Skeletal muscle cell (primary cell): Measurements from ENCODE around the gene PGA4.
A peak's percentile ranks its signal among the peaks of the same experiment; 100 is the strongest.
"Not testable (repeated sequence)": the region's sequence is repeated elsewhere in the genome, so short reads cannot be mapped to it uniquely, and the experiment has no call there.

Source experiments
- DNase-seq: peaks from one replicate; pipeline ENCODE4 v3.0.0-alpha.2; 2010; ENCODE audit warnings: low read depth
- H3K4me3 ChIP-seq: 2 replicates; pipeline ENCODE4 v1.5.1; 2011; ENCODE audit warnings: low read depth, mild to moderate bottlenecking, control low read depth, low read length, moderate library complexity

PGA4 gene

DNA sequence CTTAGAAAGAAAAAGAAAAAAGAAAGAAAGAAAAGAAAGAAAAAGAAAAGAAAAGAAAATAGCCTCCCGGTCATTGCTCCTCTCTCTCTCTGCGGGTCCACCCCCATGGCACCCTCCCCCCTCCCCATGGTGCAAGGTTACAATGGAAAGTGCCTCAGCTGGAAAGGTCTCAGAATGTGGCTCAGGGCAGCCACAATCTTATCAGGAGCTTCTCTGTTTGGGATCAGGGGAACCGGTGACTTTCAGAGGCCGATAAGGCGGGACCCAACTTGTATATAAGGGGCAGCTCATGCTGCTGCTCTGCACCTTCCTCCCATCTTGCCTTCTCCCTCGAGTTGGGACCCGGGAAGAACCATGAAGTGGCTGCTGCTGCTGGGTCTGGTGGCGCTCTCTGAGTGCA, at the start of gene PGA4:
TSS of gene PGA4 (plus strand) at position 301 of the 400 bp plus-strand sequence. CDS start at position 355, 54 bp downstream.
- not testable (repeated sequence) for H3K4me3 ChIP-seq, DNase-seq

DNA sequence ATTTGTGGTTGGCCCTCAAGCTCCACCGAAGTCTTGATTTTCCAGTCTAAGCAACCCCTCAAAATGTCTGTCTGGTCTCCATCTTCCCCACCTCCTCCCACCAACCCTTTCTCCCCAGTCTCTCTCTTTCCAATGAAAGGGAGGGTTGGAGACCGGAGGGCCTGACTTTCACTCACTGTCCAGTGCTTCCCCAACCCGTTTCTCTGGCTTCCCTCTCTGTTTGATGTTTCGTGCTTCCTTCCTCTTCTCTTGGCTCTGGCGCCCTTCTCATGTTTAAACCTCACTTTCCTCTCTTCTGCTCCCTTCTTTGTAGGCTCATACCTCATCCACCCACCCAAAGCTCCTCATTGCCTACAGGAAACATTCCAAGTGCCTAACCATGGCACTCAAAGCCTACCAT, 49.8 kb upstream of the PGA4 start:
- DNase-seq: no peak
- no peak overlapping the region for H3K4me3 ChIP-seq

DNA sequence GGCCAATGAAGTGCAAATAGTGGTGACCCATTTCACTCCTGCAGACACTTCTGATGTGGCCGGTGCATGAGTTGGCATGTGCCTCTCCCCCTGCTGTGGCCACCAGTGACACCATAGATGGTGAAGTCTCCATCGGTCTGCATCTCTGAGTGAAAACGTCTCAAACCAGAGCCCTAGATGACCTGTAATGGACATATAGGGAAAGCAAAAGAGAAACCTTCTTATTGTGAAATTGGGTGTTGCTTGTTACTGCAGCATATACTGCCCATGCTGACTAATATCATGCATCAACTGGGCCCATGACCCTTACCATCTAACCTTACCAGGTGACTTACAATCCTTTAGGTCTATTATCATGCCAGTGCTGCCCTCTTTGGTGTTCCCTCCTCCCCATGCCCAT, 49.3 kb upstream of the PGA4 start:
- no peak overlapping the region for H3K4me3 ChIP-seq
- no peak for DNase-seq

DNA sequence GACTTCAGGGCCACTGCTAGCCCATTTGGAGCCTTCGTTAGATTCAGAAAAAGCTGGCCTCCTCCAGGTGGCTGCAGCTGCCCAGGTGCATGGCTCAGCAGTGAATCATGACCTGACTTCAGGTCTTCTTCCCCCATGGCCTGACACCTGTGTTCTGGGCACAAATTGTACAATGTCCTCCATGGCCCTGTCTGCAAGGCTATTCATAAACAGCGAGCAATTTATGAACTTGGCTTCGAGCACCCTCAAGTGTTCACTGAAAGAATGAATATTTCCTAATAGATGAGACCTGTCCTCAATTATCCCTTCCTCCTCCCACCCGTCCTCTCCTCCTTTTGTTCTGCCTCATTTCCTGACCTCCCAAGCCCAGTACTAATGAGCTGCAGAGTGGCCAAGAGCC, 48.7 kb upstream of the PGA4 start:
- DNase-seq: no peak
- no peak overlapping the region for H3K4me3 ChIP-seq

DNA sequence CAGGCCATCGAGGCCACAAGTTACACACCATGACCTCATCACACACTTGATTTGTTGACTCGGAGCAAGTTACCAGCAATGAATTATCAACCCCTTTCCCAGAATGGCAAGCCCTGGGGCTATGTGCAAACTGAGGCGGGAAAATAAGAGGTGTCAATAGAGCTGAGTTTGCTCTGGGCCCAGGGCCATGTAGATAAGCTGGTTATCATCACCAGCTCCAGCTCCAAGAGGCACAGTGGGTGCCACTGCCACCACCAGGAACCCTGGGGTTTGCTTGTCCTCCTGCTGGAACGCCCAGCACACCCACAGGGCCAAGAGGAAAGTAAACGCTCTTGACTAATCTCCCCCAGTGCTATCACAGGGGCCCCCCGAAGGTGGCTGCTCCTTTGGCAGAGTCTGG, 47.9 kb upstream of the PGA4 start:
- no peak for DNase-seq
- H3K4me3 ChIP-seq: no peak overlapping the region

DNA sequence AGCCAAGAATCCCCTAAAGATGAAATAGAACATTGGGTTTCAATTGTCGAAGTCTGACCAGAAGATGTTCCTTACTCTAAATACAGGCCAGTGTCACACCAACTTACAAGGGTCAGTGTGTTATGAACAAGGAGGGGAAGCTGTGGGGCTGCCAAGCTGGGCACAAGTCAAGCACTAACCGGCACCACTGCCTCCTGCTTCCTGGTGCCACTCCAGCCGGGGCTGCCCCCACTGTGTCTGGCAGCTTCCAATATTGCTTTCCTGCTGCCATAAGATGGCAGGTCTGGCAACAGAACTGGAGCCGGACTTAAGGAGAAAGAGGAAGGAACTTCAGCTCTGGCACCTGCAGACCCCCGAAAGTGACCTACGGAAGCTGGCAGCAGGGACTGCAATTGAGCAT, 47.2 kb upstream of the PGA4 start:
- no peak for DNase-seq
- no peak overlapping the region for H3K4me3 ChIP-seq

DNA sequence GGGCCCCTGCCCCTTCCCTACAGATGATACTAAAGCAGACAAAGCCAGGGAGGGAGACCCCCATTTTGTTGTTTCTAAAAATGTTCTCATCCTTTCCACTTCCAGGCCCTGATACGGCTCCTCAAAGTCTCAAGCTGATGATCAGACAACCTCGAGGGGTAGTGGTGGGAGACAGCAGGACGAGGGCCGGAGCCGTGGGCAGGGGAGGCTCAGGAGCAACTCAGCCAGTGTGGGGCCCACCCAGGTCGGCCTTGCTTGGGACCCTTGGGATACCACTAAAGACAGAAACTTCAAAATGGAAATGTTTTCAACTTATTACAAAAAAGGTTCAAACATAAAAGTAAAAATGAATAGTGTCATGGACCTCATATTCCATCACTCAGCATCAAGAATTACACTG, 45.7 kb upstream of the PGA4 start:
- H3K4me3 ChIP-seq: no peak overlapping the region
- no peak for DNase-seq

DNA sequence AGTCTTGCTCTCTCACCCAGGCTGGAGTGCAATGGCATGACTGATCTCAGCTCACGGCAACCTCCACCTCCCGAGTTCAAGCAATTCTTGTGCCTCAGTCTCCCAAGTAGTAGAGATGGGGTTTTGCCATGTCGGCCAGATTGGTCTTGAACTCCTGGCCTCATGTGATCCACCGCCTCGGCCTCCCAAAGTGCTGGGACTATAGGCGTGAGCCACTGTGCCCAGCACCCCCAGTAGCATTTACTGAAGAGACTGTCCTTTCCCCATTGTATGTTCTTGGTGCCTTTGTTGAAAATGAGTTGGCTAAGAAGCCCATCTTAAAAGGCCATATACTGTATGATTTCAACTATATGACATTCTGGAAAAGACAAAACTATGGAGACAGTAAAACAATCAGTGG, 41.9 kb upstream of the PGA4 start:
- not testable (repeated sequence) for H3K4me3 ChIP-seq, DNase-seq

DNA sequence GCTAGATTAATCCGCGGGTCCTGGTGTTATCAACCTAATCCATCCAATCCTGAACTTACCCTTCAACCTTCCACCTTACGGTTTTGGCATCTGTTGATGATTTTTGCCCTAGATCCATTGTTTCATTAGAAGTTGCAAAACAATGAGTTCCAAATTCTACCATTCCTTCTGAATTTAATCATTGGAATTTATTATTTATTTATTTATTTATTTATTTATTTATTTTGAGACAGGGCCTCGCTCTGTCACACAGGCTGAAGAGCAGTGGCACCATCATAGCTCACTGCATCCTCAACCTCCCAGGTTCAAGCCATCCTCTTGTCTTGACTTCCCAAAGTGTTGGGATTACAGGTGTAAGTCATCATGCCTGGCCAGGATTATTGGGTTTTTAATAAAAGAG, 40.7 kb upstream of the PGA4 start:
- H3K4me3 ChIP-seq: no peak overlapping the region
- no peak for DNase-seq

DNA sequence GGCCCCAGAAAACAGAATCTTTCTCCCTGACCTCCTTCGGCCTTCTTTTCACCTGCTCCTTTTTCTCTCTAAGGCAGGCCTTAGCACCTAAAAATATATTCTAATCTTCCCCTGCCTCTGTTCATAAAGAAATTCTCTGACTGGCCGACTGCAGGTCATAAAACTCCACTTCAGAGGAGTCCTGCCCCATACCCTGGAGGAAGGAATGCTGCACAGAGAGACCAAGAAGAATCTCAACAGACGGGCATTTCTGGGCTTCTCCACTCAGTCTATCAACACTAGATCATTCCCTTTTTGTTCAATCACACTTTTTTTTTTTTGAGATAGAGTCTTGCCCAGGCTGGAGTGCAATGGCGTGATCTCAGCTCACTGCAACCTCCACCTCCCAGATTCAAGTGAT, 38.5 kb upstream of the PGA4 start:
- DNase-seq: no peak
- no peak overlapping the region for H3K4me3 ChIP-seq

DNA sequence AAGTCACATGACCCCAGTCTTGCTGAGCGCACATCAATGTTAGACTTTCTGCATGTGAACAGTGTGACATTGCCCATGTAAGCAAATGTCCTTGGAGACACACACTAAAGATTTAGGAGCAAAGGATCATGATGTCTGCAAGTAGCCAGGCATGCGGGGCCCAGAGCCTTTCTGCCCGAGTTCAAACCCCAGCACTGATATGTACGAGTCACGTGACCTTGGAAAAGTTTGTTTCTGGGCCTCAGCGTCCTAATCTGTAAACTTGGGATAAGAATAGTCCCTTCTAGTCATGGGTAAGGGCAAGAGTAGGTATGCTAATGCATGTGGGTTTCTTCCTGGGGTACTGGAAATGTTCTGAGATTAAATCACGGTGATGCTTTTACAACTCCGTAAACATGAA, 35.6 kb upstream of the PGA4 start:
- no peak overlapping the region for H3K4me3 ChIP-seq
- no peak for DNase-seq

DNA sequence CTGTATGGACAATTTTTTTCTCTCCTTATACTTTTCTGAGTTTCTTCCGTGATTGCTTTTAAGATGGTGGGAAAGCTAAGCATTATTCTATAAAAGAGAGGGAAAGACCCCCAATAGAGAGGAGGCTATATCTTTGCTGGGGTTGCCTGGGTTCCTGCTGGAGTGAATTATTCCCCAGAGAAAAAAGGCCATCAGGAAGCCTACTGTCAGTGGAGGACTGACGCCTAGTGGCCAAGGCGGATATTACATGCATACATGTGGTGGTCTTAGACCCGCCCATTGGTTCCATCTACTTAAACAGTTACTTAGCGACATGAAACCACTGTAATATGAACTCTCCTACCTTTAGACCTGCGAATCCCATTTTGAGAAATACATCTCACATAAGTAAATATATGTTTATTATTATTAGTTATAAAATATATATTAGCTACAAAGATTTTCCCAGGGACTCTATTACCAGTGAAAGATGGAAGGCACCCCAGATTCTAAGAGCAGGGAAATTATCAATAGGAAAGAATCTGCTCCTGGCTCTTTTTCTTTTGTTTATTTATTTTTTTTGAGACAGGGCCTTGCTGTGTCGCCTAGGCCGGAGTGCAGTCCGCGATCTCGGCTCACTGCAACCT, 34.5 kb upstream of the PGA4 start:
- DNase-seq: peak; percentile 27
- no peak overlapping the region for H3K4me3 ChIP-seq

DNA sequence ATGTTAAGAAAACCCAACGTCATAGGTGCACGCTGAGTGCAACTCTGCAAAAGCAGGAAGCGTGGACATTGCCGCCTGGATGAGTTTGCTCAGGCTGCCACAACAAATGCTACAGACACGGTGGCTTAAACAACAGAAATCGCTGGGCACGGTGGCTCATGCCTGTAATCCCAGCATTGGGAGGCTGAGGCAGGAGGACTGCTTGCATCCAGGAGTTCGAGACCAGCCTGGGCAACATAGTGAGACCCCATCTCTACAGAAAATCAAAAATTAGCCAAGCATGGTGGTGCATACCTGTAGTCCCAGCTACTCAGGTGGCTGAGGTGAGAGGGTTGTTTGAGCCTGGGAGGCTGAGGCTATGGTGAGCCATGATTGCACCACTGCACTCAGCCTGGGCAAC, 32.2 kb upstream of the PGA4 start:
- no peak overlapping the region for H3K4me3 ChIP-seq

DNA sequence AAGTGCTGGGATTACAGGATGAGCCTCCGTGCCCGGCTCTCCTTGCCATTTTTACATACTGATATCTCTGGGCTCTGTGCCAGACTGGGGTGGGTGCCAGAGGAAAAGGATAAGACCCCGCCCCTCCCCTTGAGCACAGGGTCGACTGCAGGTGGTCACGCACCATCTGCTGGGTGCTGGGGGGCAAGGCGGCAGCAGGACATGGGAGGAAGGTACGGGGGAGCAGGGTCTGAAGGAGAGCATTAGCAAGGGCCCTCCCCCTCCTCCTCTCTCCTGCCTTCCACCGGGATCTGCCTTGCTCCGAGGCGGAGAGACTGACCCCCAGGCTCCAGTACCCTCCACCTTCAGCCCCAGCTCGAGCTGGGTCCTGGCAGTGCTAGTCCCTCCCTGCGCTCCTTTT, 28.6 kb upstream of the PGA4 start:
- no peak overlapping the region for H3K4me3 ChIP-seq
- DNase-seq: no peak

More for the DNA sequence above, 32.2 kb upstream of the PGA4 start:
- no peak for DNase-seq

DNA sequence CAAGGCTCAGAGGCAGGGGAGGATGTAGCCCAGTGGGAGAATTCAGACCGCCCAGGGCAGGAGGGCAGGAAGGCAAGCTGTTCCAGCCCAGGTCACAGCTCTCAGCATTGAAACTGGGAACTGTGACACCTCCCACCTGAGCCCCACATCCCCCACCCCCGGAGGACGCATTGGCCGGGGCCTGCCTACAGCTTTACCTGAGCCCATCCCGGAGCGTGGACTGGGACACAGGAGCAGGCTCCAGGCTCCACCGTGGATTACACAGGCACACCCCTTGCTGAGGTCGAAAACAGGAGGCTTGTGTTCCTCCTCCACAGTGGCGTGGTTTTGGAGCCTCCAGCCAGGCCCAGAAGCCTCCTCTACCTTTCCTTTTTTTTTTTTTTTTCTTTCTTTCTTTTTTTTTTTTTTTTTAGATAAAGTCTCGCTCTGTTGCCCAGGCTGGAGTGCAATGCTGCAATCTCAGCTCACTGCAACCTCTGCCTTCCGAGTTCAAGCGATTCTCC, 27.9 kb upstream of the PGA4 start:
- H3K4me3 ChIP-seq: no peak overlapping the region
- no peak for DNase-seq

DNA sequence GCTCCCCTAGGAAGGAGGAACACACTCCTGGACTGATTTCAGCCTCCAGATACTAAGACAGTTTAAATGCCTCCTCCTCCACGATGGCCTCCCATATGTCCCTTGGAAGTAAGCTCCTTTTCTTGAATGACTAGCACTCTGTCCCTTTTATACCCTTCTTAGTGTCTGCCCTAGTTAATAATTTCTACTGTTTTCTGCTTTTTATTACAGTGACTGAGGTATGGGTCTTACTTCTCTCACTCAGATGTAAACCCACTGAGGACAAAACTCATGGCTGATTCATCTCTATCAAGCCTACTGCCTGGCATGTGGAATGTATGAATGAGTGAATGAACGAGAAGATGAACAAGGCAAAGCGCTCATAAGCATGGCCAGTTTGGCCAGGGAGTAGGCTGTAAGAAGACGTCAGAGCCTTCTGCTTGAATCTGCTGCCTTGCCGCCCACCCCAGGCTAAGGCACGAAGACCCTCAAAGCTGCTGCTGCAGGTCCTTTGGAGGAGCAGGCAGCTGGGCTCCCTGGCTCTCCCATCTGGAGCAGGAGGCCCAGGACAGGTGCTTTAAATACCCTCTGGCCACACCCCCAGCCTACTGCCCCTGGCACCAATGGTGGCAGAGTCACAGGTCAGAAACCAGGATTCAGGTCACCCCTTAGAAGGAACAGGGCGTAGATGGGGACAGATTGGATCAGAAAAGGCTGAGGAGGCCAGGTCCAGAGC, 27.0 kb upstream of the PGA4 start:
- no peak overlapping the region for H3K4me3 ChIP-seq
- DNase-seq: no peak

DNA sequence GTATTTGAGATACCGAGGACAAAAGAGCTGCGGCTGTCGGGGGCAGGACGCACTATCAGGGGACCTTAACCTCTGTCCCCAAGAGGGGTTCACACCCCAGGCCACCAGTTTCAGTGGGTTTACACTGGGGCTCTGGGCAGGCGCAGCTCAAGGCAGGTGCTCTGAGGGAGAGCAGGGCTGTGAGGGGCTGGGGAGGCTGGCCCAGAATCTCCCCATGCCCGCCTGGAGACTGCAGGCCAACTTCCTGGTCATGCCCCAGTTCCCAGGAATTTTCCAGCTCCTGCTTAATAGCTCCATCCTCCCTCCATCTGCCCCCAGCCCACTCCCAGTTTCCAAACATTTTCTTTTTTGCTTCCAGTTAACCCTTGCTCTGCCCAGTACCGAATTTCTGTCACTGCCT, 26.4 kb upstream of the PGA4 start:
- DNase-seq: no peak
- H3K4me3 ChIP-seq: no peak overlapping the region

DNA sequence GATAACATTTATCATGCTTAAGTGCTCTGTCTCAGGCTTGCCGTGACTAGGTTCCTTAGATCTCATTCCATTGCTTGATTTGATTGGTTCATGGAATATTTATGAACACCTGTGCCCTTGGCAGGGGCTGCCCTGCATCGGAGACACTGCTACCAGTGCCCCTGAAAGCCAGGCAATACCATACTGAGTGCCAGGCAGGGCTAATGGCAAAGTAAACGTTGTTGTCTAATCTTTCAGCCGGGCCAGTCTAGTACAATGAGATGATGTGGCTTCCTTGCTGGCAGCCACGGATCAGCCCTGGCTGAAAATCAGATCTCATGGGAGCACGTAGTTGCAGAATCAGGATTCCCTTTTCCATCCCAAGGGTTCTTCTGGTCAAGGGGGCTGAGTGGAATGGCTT, 23.8 kb upstream of the PGA4 start:
- H3K4me3 ChIP-seq: no peak overlapping the region
- DNase-seq: no peak

DNA sequence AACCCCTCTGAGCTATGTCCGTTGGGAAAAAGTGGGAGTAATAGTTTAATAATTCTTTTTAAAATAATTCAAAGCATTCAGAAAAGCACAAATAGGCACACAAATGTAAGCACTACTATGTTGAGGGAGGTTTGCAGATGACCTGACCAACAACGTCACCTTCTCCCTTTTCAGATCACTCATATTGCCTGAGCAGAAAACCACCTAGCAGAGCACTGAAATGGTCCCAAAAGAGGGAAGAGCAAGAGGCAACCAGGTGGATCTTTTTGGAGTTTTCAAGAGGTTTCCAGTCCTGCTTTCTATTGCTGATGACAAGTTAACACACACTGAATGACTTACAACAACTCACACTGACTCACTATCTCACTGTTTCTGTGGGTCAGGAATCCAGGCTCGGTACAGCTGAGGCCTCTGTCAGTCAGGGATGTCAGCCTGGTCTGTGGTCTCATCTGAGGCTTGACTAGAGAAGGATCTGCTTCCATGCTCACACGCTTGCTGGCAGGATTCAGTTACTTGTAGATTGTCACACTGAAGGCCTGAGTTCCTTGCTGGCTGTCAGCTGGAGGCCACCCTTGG, 23.1 kb upstream of the PGA4 start:
- DNase-seq: no peak
- H3K4me3 ChIP-seq: no peak overlapping the region

DNA sequence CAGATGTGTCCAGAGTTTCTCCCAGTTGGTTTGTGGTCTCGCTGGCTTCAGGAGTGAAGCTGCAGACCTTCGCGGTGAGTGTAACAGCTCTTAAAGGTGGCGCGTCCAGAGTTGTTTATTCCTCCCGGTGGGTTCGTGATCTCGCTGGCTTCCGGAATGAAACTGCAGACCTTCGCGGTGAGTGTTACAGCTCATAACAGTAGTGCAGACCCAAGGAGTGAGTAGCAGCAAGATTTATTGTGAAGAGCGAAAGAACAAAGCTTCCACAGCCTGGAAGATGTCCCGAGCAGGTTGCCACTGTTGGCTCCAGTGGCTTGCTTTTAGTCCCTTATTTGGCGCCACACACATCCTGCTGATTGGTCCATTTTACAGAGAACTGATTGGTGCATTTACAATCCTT, 20.7 kb upstream of the PGA4 start:
- no peak overlapping the region for H3K4me3 ChIP-seq
- DNase-seq: no peak
